Peyer's patch (tissue), 4 donors: ENCODE results near the gene SDC4. TPM values are rescaled to one million over a fixed set of nuclear protein-coding genes. Genes with fewer than 3 reads are reported as not detected.

Experiments
- DNase-seq, 3 donors: peaks; one replicate each; pipeline ENCODE4 v3.0.0-alpha.2; 2017 to 2019
- H3K27ac ChIP-seq, 4 donors: fragments of 200-600 bp; sonication (generic); one replicate each; pipeline ENCODE4 v1.5.1; 2016 to 2019
- H3K27me3 ChIP-seq, 2 donors: fragments of 200-600 bp; sonication (generic); one replicate each; pipeline ENCODE4 v1.5.1; 2019
- H3K36me3 ChIP-seq, 3 donors: fragments of 200-600 bp; sonication (generic); one replicate each; pipeline ENCODE4 v1.5.1; 2016 to 2019
- H3K4me1 ChIP-seq, 4 donors: fragments of 200-600 bp; sonication (generic); one replicate each; pipeline ENCODE4 v1.5.1; 2016 to 2019
- H3K4me3 ChIP-seq, 4 donors: fragments of 200-600 bp; sonication (generic); 1 replicate in 3 of 4; 2 replicates in 1 of 4; pipeline ENCODE4 v1.5.1; 2016 to 2019; ENCODE audit warnings: mild to moderate bottlenecking in 1 of 4
- H3K9me3 ChIP-seq, 4 donors: fragments of 200-600 bp; sonication (generic); one replicate each; pipeline ENCODE4 v1.5.1; 2016 to 2019; ENCODE audit warnings: mild to moderate bottlenecking in 1 of 4
- POLR2A ChIP-seq, 2 donors: fragments of 450-650 bp; IDR thresholded peaks; one replicate each; pipeline ENCODE4 v1.5.1; 2017; ENCODE audit warnings: antibody characterized with exemption in 2 of 2, mild to moderate bottlenecking in 2 of 2, moderate library complexity in 2 of 2
- total RNA-seq, 4 donors: library from RNA; depleted of rRNA; stranded (reverse); fragments of >200 nt; gene quantifications; one replicate each; pipeline ENCODE4 v1.1.0, GENCODE V29; 2016
- TF ChIP-seq, protein P1 (sequence below), 6 experiments: fragments of 450-650 bp in 4 of 6; fragments of 200-600 bp in 2 of 6; sonication (generic) in 1 of 6; IDR thresholded peaks; one replicate each; pipeline ENCODE4 v1.5.1; 2017 to 2019; ENCODE audit warnings: antibody characterized with exemption in 6 of 6, mild to moderate bottlenecking in 3 of 6, moderate library complexity in 1 of 6

SDC4 gene
- total RNA-seq, 4 donors from 2014 or later = 21.5 to 49.7 (median 32.5) TPM

DNA sequence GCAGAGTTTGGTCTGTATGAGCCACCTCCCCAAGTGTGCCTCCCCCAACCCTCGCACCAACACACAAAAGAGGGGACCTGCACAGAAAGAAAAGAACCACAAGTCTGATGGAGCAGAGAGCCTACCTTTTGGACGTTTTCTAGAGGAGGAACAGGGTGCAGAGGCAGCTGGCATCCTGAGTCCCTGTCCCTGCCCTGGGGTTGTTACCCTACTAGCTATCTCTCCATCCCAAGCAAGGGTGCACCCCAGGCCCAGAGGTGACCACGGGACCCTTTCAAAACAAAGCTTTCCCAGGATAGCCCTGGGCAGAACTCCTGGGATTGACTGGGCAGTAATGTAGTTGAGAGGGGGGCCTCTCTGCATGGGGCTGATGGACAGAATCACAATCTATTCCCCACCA lies 30.4 kb downstream of the SDC4 start:
- no peaks in the 10 kb centered on the region for H3K36me3 ChIP-seq
- TF ChIP-seq, protein P1, sequence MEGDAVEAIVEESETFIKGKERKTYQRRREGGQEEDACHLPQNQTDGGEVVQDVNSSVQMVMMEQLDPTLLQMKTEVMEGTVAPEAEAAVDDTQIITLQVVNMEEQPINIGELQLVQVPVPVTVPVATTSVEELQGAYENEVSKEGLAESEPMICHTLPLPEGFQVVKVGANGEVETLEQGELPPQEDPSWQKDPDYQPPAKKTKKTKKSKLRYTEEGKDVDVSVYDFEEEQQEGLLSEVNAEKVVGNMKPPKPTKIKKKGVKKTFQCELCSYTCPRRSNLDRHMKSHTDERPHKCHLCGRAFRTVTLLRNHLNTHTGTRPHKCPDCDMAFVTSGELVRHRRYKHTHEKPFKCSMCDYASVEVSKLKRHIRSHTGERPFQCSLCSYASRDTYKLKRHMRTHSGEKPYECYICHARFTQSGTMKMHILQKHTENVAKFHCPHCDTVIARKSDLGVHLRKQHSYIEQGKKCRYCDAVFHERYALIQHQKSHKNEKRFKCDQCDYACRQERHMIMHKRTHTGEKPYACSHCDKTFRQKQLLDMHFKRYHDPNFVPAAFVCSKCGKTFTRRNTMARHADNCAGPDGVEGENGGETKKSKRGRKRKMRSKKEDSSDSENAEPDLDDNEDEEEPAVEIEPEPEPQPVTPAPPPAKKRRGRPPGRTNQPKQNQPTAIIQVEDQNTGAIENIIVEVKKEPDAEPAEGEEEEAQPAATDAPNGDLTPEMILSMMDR (IDR thresholded peaks at IDR 0.05) = no peak
- TF ChIP-seq POLR2A (IDR thresholded peaks at IDR 0.05) = no peak
- no peaks in the 10 kb centered on the region for H3K9me3 ChIP-seq
- H3K4me3 ChIP-seq = no peak overlapping the region
- peak in 1 of 3 donors; percentile 16 for DNase-seq
- peaks cover 0 to 16% (median 0%) of the 10 kb centered on the region in 4 donors for H3K4me1 ChIP-seq
- H3K27me3 ChIP-seq = no peaks in the 10 kb centered on the region
- no peak overlapping the region for H3K27ac ChIP-seq

GRCh38 chr20:45316150-45317080 lies 31.8 kb downstream of the SDC4 start:
- H3K4me3 ChIP-seq = no peak overlapping the region
- peak in 1 of 3 donors; percentile 42 for DNase-seq
- H3K27ac ChIP-seq = no peak overlapping the region
- no peaks in the 10 kb centered on the region for H3K27me3 ChIP-seq
- no peaks in the 10 kb centered on the region for H3K9me3 ChIP-seq
- no peaks in the 10 kb centered on the region for H3K36me3 ChIP-seq
- H3K4me1 ChIP-seq = peaks cover 0 to 4% (median 0%) of the 10 kb centered on the region in 4 donors
- TF ChIP-seq, protein P1 (IDR thresholded peaks at IDR 0.05) = no peak
- no peak for TF ChIP-seq POLR2A (IDR thresholded peaks at IDR 0.05)

DNA sequence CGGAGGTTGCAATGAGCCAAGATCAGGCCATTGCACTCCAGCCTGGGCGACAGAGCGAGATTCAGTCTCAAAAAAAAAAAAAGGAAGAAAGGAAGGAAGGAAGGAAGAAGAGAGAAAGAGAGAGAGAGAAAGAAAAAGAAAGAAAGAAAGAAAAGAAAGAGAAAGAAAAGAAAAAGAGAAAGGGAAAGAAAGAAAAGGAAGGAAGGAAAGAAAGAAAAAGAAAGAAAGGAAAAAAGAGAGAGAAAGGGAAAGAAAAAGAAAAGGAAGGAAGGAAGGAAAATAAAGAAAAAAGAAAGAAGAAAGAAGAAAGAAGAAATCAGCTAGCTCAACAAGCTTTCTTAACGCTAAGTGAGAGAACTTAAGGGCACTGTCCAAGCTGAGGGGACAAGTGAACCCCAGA lies 32.6 kb downstream of the SDC4 start:
- TF ChIP-seq, protein P1 (IDR thresholded peaks at IDR 0.05) = no peak
- no peak for TF ChIP-seq POLR2A (IDR thresholded peaks at IDR 0.05)
- Histone ChIP-seq H3K4me3 (no peak overlapping the region), H3K27ac (no peak overlapping the region), H3K36me3 (no peaks in the 10 kb centered on the region), H3K27me3 (no peaks in the 10 kb centered on the region), H3K9me3 (no peaks in the 10 kb centered on the region), H3K4me1 (no peaks in the 10 kb centered on the region)
- no peak for DNase-seq

DNA sequence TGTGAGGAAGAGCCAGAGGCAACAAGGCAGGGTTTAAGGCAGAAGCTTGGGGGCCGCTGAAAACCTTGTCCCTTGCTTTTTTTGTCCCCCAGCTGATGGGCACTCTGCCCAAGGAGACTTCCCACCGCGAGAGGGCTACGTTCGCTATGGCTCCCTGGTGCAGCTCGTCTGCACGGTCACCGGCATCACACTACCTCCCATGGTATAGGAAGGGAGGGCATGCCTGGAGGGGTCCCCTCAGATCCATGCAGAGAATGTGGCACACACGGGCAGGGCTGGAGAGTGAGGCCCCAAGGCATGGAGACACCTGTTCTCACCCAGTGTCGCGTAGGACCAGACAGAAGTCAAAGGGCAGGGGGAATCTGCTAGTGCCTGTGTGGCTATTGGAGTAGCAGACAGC lies 34.3 kb downstream of the SDC4 start:
- no peaks in the 10 kb centered on the region for H3K9me3 ChIP-seq
- no peak overlapping the region for H3K27ac ChIP-seq
- no peaks in the 10 kb centered on the region for H3K36me3 ChIP-seq
- DNase-seq = peak in 1 of 3 donors; percentile 32
- H3K4me3 ChIP-seq = no peak overlapping the region
- TF ChIP-seq, protein P1 (IDR thresholded peaks at IDR 0.05) = no peak
- TF ChIP-seq POLR2A (IDR thresholded peaks at IDR 0.05) = no peak
- no peaks in the 10 kb centered on the region for H3K4me1 ChIP-seq
- no peaks in the 10 kb centered on the region for H3K27me3 ChIP-seq

GRCh38 chr20:45313065-45313695 lies 35.0 kb downstream of the SDC4 start:
- no peak for TF ChIP-seq POLR2A (IDR thresholded peaks at IDR 0.05)
- TF ChIP-seq, protein P1 (IDR thresholded peaks at IDR 0.05) = no peak
- no peaks in the 10 kb centered on the region for H3K36me3 ChIP-seq
- H3K27ac ChIP-seq = no peak overlapping the region
- H3K27me3 ChIP-seq = no peaks in the 10 kb centered on the region
- no peaks in the 10 kb centered on the region for H3K4me1 ChIP-seq
- no peak overlapping the region for H3K4me3 ChIP-seq
- no peaks in the 10 kb centered on the region for H3K9me3 ChIP-seq
- DNase-seq = peak in 1 of 3 donors; percentile 14
